NK-92 (cell line): ENCODE measurements around the gene TEX48.

Source experiments
- DNase-seq: peaks from one replicate; lab custom pipeline; 2025; ENCODE audit not compliant: unreplicated experiment; lab: John Stamatoyannopoulos, UW

Gene TEX48

DNA sequence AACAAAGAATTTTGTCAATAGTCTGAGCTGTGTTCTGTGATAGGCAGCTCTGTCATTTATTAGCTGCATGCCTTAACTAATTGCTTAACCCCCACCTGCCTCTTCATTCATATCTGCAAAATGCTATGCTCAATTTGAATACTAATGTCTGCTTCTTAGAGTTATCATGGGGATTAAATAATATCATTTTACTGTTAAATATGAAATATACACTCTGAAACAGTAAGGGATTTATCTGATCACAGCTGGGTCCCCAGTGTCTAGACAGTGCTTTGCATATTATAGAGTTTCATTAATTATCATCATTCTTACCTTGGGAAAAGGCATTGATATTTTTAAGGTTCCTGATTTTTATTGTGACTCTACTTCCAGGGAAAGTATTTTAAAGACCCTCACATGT is 12.0 kb downstream of the TEX48 start:
- no peak for DNase-seq

DNA sequence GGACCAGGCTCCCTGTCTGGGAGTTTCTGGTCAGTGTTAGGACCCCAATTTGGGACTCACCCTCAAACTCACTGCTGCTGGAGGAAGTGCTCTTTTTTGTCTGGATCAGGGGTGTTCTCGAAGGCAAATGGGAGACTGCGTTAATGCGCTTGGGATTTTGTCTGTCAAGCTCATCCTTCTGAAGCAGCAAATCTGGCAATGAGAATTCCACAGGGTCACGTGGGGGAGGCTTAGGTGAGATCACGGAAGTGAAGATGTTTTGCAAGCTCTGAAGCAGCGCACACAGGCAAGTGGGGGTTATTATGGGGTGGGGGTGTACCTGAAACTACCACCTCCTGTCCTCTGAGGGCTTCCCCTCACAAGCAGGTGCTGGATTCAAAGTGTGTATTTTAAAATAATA is 13.8 kb downstream of the TEX48 start:
- no peak for DNase-seq

DNA sequence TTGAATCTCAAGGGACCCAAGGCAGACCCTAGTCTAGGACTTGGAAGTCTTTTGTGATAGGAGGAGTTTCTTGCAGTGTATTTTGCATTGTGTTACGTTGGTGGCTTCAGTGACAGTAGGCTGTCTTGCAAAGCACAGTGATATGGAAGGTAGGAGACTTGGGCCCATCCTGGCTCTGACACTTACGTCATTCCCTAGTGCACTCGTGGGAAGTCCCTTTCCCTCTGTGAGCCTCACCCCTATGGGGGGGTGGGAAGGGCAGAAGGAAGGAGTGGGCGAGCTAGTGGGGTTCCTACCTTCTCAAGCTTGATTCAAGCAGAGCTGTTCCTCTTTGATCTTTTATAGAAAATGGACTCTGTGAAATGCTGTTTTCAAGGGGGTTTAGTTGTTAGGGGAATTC is 15.1 kb downstream of the TEX48 start:
- DNase-seq = no peak

DNA sequence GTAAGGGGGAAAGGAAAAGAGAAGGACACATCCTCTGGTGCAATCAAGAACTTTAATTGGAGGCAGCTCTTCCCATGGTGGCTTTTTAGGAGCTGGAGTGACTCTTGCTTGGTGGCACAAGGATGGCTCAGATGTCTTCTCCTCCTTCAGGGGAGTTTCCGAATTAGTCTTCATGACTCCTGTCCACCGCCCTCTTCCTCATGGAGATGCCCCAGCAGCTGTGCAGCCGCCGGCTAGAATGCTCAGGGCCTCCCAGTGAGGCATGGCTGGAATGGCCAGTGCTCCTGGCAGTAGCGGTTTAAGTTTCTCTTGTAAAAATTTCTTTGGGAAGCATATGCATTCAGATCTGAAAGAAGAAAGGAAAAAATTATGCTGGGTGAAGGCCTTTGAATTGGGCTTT is 15.6 kb downstream of the TEX48 start:
- no peak for DNase-seq

DNA sequence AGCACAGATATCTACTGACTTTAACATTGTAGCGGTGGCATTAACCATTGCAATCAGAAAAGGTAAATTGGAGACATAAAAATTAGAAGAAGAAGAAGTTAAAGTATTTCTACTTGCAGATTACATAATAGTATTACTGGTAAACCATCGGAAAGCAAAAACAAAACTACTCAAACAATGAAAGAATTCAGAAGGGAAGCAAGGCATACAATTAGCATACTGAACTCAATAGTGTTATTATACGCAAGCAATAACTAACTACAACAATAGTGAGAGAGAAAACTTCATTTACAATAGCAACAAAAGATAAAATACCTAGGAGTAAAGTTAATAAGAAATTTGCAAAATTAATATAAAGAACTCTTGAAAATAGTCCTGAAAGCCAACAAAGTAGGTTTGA is 17.8 kb downstream of the TEX48 start:
- no peak for DNase-seq

DNA sequence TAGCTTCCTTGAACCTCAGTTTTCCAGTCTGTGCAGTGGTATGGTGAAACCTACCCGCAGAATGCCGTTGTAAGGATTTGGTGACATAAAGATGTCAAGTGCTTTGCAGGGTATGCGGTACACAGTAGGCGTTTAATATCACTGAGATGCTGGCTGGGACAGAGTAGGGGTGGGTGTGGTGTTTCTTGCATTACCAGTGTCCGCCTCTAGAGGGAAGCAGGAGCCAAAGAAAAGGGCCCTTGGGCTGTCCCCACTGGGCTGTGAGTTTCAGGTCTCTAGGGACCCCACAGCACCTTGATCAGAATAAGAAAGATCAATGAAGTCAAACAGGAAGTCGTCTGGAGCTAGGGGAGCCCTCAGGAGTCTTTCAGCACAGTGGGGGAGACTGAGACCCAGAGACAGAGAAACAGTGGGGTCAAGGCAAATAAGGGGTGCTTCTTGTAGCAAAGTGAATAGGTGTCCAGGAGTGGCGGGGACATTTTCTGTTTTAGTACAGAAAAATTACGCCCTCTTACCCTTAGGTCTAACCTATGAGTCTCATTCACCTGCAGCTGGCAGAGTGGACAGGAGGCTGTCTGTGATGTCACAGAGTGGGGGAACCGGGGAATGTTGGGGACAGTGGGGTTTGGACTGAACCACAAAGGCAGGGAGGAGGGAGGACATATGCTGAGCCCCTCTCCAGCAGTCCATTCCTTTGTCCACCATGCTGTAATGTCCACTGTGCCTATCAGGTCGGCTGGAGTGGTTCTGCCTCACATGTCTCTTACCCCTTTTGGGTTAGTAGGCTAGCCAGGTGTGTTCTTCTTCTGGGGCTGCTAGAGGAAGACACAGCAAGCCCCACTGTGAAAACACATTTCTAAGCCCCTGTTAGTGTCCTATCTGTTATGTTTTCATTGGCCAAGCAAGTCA is 19.7 kb downstream of the TEX48 start:
- DNase-seq = no peak

DNA sequence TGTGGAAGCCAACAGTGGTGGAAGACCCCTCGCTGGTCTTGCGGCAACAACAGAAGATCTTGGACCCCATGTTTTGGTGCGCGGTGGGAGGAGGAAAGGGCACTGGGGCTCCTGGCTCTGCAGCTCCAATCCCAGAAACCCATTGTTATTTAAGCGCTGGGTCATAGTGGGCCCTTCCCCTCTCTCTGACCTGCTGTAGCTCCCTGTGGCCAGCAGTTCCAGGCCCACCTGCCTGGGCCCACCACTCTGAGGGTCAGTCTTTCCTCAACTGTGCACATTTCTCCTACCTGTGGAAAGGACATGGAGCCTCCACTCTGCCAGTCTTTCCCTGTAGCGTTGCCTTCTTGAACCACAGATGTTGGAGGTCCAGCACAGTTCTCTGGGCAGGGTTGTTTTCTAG is 24.3 kb downstream of the TEX48 start, which contains the start of gene TEX53:
TEX53 (minus strand) TSS at position 101 of the 400 bp plus-strand sequence; CDS start at position 70, 31 bp downstream.
- DNase-seq = no peak

DNA sequence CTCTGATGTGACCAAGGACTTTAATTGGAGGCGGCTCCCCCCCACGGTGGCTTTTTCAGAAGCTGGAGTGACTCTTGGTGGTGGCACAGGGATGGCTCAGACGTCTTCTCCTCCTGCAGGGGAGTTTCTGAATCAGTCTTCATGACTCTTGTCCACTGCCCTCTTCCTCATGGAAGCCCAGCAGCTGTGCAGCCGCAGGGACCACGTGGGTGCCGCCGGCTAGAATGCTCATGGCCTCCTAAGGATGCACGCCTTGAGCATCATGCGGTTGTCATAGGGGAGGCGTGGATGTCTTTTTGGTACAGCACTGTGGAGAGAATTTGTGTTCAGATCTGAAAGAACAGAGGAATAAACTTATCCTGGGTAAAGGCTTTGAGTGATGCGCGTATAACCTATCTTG is 25.7 kb downstream of the TEX48 start:
- DNase-seq = no peak

DNA sequence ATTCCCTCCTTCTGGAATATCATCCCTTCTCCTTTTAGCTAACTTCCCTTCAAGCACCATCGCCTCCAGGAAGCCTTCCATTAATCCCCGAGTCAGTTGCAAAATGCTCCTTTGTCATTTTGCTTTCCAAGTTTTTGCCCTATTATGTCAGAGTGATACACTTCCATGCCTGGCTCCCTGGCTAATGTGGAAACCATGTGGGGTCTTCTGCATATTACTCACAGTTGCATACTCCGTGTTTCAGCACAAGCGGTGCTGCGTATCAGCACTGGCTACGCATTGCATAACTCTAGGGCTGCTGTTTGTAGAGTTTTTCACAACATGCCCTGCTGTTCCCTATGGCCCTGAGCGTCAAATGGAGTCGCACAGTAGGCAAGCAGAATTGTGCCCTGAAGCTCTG is 26.3 kb downstream of the TEX48 start:
- DNase-seq = no peak

DNA sequence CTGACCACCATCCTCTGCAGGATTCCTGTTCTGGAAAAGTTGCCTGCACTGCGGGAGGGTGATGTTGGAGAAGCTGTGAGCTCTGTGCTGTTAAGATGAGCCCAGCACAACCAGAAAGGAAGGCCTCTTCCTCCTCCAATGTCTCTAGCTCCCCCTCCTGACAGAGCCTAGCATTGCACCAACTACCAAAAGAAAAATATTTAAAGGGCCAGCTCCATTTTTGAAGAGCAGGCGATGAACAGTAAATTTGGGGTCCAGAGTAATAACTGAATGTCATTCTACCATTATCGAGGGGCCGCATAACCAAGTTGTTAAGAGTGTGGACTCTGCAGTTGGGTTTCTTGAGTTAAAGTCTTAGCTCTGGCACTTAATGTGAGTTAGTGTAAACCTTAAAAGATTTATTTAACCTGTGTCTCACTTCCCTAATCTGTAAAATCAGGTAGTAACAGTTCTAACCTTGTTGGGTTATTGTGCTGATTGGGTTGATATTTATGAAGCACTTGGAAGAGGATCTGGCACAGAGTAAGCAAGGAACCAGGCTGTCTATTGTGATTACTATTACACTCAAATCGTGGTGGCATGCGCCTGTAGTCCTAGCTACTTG is 28.3 kb downstream of the TEX48 start:
- DNase-seq = peak; percentile 6

DNA sequence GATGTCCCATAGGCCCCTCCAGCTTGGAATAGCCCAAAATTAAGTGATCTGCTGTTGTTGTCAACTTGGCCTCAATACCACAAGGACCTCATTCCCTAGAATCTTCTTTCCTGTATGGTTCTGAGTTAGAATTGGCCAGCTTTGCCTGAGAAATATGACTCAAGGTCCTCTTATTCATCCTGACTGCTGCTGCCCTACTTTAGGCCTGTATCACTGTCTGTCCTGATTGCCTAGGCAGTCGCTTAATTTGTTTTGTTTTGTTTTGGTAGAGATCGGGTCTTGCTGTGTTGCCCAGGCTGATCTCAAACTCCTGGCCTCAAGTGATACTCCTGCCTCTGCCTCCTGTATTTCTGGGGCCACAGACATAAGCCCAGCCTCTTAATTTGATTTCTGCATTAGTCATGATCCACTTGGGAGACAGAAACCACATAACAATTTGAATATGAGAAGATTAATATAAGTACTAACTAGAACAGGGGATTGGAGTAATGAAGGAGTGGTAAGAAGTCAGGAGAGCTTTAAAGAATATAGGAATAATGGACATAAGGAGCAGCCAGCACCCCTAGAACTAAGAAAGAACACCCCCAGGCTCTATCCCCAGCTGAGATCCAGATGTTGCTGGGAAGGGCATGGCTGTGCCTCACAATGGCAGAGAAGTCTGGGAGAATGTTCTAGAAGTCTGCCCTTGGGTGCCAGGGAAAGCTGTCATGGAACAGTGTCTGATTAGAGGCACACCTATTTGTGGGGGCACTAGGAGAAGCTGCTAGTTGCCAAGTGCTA is 29.0 kb downstream of the TEX48 start:
- no peak for DNase-seq

DNA sequence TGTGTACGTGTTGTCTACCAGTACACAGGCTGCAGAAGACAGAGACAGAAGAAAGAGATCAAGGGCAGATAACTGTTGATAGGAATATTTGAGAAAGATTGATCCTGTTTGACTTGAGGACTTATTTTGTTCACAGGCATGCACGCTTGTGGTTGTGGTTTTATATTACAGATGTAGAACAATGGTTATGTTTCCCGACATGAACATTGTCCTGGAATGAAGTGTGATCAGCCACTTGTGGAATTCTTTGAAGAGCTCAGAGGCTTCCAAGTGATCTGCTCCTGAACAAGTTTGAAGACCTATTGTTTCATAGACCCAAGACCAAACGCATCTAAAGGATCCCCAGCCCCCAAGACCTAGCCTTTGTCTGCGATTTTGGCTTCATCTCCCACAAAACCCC is 38.1 kb downstream of the TEX48 start:
- DNase-seq = no peak

DNA sequence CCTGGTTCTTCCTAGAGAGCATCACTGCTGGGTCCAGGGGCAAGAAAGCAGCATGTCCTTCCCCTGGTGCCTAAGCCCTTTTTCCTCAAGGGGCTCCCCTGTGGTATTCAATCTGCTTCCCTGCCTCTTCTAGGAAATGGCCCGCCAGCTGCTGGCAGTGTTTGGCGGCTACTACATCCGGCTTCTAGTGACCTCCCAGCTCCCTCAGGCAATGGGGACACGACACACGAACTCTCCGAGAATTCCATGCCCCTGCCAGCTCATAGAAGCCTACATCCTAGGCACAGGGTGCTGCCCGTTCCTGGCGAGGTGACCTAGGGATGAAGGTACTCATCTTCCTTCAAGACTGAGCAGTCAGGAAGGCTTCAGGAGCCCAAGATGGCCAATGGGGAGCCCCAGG is 39.0 kb downstream of the TEX48 start:
- no peak for DNase-seq

DNA sequence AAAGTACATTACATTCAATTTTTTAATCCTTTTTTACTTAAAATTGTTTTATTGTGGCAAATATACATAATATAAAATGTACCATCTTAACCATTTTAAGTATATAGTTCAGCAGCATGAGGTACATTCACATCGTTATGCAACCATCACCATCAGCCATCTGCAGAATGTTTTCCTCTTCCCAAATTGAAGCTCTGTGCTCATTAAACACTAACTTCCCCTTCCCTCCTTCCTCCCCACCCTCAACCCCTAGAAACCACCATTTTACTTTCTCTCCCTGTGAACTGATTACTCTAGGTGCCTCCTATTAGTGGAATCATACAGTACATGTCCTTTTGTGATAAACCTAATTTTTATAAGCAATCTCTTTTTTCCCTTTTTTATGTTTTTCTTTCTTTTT is 40.0 kb downstream of the TEX48 start:
- no peak for DNase-seq

DNA sequence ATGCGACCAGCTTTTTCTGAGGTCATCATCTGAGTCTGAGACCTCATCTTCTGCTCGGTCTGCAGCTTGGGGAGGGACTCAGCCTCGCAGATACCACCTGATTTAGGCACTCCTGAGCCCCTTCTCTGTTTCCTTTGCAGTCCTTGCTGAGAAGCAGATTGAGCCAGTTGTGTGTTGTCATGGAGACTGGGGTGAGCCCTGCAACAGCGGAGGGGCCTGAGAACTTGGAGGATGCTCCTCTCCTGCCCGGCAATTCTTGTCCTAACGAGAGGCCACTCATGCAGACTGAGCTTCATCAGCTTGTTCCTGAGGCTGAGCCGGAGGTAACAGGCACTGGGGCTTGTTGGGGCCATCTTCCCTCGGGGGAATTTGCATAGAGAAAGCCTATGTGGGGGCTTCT is 43.6 kb downstream of the TEX48 start:
- DNase-seq = no peak

DNA sequence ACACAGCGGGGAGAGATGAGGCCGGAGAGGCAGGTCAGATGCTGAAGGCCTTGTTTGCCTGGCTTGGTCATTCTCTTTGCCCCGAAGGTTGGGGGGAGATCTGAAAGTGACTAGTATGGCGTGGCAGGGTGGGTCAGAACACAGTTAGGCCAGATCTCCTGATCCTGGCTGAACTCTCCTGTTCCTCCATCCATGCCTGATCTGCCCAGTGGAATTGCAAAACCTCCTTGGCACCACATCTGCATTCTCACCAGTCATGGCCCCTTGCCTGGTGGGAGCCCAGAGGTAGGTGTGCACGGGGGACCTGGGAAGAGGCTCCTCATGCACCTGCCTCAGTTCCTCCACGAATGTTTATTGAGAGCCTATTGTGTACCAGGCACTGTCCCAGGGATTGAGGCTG is 47.6 kb downstream of the TEX48 start:
- DNase-seq = no peak

DNA sequence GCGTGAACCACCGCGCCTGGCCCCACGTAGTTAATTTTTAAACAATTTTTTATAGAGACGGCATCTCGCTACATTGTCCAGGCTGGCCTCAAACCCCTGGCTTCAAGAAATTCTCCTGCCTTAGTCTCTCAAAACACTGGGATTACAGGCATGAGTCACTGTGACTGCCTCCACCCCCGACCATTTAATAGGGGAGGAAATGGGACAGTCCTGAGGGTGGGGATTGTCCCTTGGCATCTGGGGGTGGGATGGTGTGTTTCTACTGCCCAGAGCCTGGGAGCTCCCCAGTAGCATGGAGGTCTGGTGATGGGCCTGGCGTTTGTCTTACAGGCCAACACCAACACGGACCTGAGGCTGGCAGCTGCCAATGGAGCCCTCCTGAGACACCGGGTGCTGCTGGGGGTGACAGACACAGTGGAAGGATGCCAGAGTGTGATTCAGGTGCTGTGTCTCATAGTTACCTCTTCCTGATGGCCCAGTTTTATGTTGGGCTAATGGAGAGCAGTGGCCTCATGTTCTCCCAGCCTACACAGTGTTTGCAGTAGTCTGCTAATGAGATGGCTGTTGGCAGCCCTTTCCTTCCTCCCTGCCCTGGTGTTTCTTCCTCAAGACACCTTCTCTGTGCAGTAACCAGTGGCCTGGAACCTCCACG is 48.4 kb downstream of the TEX48 start:
- no peak for DNase-seq

DNA sequence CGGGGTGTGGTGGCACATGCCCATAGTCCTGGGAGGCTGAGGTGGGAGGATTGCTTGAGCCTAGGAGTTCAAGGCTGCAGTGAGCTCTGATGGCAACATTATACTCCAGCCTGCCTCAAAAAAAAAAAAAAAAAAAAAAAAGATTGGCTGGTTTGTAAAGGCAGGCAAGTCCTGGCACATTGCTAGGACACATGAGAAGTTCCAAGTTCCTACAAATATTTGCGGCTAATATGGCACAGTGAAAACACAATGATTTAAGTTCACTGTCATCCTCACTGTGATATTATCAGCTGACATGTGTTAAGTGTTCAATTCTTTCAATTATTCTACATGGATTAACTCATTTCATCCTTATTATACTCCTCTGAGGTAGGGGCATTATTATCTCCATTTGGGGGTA is 50.8 kb downstream of the TEX48 start:
- DNase-seq = no peak

DNA sequence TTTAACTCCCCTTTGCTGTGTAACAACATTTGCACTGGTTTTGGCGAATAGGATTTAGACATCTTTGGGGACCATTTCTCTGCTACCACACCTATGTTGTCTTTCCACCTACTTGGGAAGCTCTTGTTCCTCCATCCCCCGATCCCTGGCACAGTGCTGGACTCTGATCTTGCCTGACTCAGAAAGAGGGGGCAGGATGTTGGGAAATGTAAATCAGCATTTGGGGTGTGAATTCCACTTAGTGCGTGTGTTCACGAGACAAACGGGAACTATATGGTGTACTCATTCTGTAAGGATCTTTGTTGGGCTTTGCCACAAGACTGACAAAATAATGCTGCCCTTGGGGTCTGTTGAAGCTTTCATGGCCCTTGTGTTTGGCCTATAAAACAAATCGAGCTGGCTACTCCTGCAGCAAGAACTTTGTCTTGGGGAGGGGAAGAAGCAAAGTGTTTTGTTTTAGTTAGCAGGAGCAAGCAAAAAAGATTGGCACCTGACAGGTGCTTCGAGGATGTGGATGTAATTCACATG is 52.4 kb downstream of the TEX48 start:
- no peak for DNase-seq

DNA sequence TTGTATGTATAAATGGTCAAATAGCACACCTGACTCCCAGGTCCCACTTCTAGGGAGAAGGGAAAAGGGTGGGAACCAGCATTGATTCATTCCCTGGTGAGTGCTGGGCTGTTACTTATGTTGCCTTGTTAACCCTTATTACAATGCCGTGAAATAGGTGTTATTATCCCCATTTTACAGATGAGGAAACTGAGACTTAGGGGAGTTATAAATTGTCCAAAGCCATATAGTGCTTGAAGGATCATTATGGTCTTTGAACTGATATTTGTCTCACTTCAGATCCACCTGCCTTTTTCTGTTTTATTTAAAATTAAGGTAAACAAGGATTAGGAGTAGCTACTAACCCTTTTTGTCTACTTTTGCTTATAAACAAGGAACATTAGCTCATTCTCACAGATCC is 54.4 kb downstream of the TEX48 start:
- no peak for DNase-seq

DNA sequence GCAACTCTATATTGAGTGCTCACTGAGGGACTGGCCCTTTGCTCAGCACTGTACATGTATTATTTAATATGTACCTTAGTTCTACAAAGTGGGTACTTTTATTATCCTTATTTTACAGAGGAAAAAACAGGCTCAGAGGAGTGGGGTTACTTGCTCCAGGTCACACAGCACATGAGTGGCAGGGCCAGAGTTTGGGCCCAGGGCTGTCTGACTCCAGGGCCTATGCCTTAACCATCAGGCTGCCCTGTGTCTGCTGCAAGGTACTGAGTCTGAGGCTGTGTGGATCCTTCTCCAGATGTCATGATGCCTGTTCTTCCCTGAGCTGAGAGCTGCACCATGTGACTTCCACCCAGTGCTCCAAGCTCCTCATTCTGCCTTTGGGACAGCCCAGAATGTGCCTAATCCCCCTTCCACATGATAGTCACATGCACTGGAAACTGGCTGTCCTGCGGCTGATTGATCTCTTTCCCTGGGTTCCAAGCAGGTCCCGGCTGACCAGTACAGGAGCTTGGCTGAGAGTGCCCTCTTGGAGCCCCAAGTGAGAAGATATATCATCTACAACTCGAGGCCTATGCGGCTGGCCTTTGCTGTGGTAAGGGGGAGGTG is 55.5 kb downstream of the TEX48 start:
- no peak for DNase-seq
